GM23338 (cell line): ENCODE measurements around the gene EPS8. TPM values are rescaled to one million over a fixed set of nuclear protein-coding genes. Genes with fewer than 3 reads are reported as not detected.

Experiments used
- ATAC-seq: fragments of 200-7000 bp; cut with Tn5 transposase; 3 replicates; pipeline ENCODE4 v1.9.1; 2020
- DNase-seq: peaks from one replicate; pipeline ENCODE4 v3.0.0-alpha.2; 2015; ENCODE audit warnings: low spot score
- H2AFZ ChIP-seq: fragments of 200-600 bp; sonication (generic); 2 replicates; pipeline ENCODE4 v1.8.0; 2016; ENCODE audit warnings: antibody characterized with exemption, mild to moderate bottlenecking, moderate library complexity
- H3F3A ChIP-seq: fragments of 200-600 bp; sonication (generic); replicated peaks from 2 replicates; pipeline ENCODE4 v1.8.0; 2017; ENCODE audit warnings: antibody characterized with exemption, mixed run types, low read depth
- H3K27ac ChIP-seq: fragments of 200-600 bp; sonication (generic); 2 replicates; pipeline ENCODE4 v1.6.1; 2016; ENCODE audit warnings: low read depth
- H3K27me3 ChIP-seq: fragments of 200-600 bp; sonication (generic); 2 replicates; pipeline ENCODE4 v1.8.0; 2016; ENCODE audit warnings: mild to moderate bottlenecking, mixed run types, moderate library complexity; ENCODE audit not compliant: insufficient read depth
- H3K36me3 ChIP-seq: fragments of 200-600 bp; sonication (generic); 2 replicates; pipeline ENCODE4 v1.8.0; 2016; ENCODE audit warnings: mild to moderate bottlenecking; ENCODE audit not compliant: insufficient read depth
- H3K4me1 ChIP-seq: fragments of 200-600 bp; sonication (generic); 2 replicates; pipeline ENCODE4 v1.8.0; 2016; ENCODE audit warnings: mild to moderate bottlenecking, moderate library complexity; ENCODE audit not compliant: insufficient read depth
- H3K4me2 ChIP-seq: fragments of 200-600 bp; sonication (generic); 2 replicates; pipeline ENCODE4 v1.7.1; 2017; ENCODE audit warnings: mixed run types
- H3K4me3 ChIP-seq: fragments of 200-600 bp; sonication (generic); 2 replicates; pipeline ENCODE4 v1.6.1; 2016; ENCODE audit warnings: mixed run types
- H3K79me2 ChIP-seq: fragments of 200-600 bp; sonication (generic); replicated peaks from 2 replicates; pipeline ENCODE4 v1.8.0; 2017; ENCODE audit warnings: mild to moderate bottlenecking; ENCODE audit not compliant: insufficient read depth
- H3K9me2 ChIP-seq: fragments of 200-600 bp; sonication (generic); 2 replicates; pipeline ENCODE4 v1.8.0; 2017; ENCODE audit not compliant: insufficient read depth
- H4K20me1 ChIP-seq: fragments of 200-600 bp; sonication (generic); replicated peaks from 2 replicates; pipeline ENCODE4 v1.8.0; 2017; ENCODE audit warnings: mild to moderate bottlenecking; ENCODE audit not compliant: insufficient read depth
- H3K27ac Mint-ChIP-seq: 2 replicates; pipeline ENCODE4 v1.8.0; 2020; ENCODE audit warnings: inconsistent platforms, mild to moderate bottlenecking, moderate library complexity, mixed read lengths
- H3K27me3 Mint-ChIP-seq: 3 replicates; pipeline ENCODE4 v1.8.0; 2022; ENCODE audit warnings: low read depth, mild to moderate bottlenecking, moderate library complexity, mixed read lengths, inconsistent platforms; ENCODE audit not compliant: insufficient read depth, poor library complexity
- H3K36me3 Mint-ChIP-seq: 3 replicates; pipeline ENCODE4 v1.8.0; 2021; ENCODE audit warnings: low read depth, mild to moderate bottlenecking, inconsistent platforms, moderate library complexity, mixed read lengths
- H3K4me1 Mint-ChIP-seq: 3 replicates; pipeline ENCODE4 v1.8.0; 2020; ENCODE audit warnings: mild to moderate bottlenecking, inconsistent platforms, mixed read lengths
- H3K4me3 Mint-ChIP-seq: 3 replicates; pipeline ENCODE4 v1.8.0; 2021; ENCODE audit warnings: moderate library complexity, mild to moderate bottlenecking, inconsistent platforms, mixed read lengths
- H3K9me3 Mint-ChIP-seq: 3 replicates; pipeline ENCODE4 v1.8.0; 2020; ENCODE audit warnings: moderate library complexity, mild to moderate bottlenecking, inconsistent platforms, mixed read lengths
- CREB1 ChIP-seq: fragments of 250-450 bp; sonication (Bioruptor Pico); IDR thresholded peaks from 2 replicates; pipeline ENCODE4 v1.5.0; 2020; ENCODE audit warnings: low read depth, mild to moderate bottlenecking, moderate library complexity
- ETS1 ChIP-seq: IDR thresholded peaks from 2 replicates; pipeline ENCODE4 v1.6.1; 2016; ENCODE audit warnings: antibody characterized with exemption
- EZH2 ChIP-seq: fragments of 200-600 bp; sonication (generic); IDR thresholded peaks from one replicate; pipeline ENCODE4 v1.8.0; 2017; ENCODE audit warnings: antibody characterized with exemption, mild to moderate bottlenecking, low read depth; ENCODE audit not compliant: unreplicated experiment
- EZH2phosphoT487 ChIP-seq: fragments of 200-600 bp; sonication (generic); IDR thresholded peaks from one replicate; pipeline ENCODE4 v1.8.1; 2018; ENCODE audit warnings: antibody characterized with exemption; ENCODE audit not compliant: unreplicated experiment
- JUNB ChIP-seq: IDR thresholded peaks from one replicate; pipeline ENCODE4 v1.6.1; 2016; ENCODE audit warnings: antibody characterized with exemption; ENCODE audit not compliant: unreplicated experiment
- NANOG ChIP-seq: IDR thresholded peaks from 2 replicates; pipeline ENCODE4 v1.6.1; 2016; ENCODE audit warnings: antibody characterized with exemption, borderline replicate concordance
- POLR2AphosphoS5 ChIP-seq: IDR thresholded peaks from 2 replicates; pipeline ENCODE4 v1.6.1; 2016; ENCODE audit warnings: antibody characterized with exemption, low read depth
- REST ChIP-seq: IDR thresholded peaks from one replicate; pipeline ENCODE4 v1.6.1; 2018; ENCODE audit warnings: antibody characterized with exemption; ENCODE audit not compliant: unreplicated experiment
- STAT1 ChIP-seq: IDR thresholded peaks from one replicate; pipeline ENCODE4 v1.6.1; 2016; ENCODE audit warnings: antibody characterized with exemption; ENCODE audit not compliant: unreplicated experiment
- ZNF114 ChIP-seq: fragments of 250-450 bp; sonication (Bioruptor Pico); IDR thresholded peaks from 2 replicates; pipeline ENCODE4 v1.5.0; 2020; ENCODE audit warnings: mild to moderate bottlenecking, moderate library complexity
- ZNF331 ChIP-seq: fragments of 250-450 bp; sonication (Bioruptor Pico); IDR thresholded peaks from 2 replicates; pipeline ENCODE4 v1.5.0; 2020; ENCODE audit warnings: low read depth, mild to moderate bottlenecking, moderate library complexity
- polyA plus RNA-seq: library from polyadenylated mRNA; unstranded; fragments of >200 nt; fragmentation: Nextera tagmentation; extraction: Ambion mirVana; gene quantifications from 2 replicates; pipeline ENCODE4 v1.2.1, GENCODE V29; 2016
- total RNA-seq: library from RNA; depleted of rRNA; stranded (reverse); fragments of >200 nt; shearing (Covaris generic); gene quantifications from 2 replicates; pipeline ENCODE4 v1.2.3, GENCODE V29; 2014
- TF ChIP-seq, protein P1 (sequence below), 2 experiments: fragments of 200-600 bp in 1 of 2; sonication (generic) in 1 of 2; conservative IDR thresholded peaks; 2 replicates each; pipeline versions ENCODE4 v1.5.1 to v1.6.1; 2016 to 2017; ENCODE audit warnings: antibody characterized with exemption in 2 of 2, low read depth in 2 of 2, mild to moderate bottlenecking in 2 of 2, moderate library complexity in 1 of 2
- TF ChIP-seq, protein P2 (sequence below): fragments of 250-450 bp; sonication (Bioruptor Pico); IDR thresholded peaks from 2 replicates; pipeline ENCODE4 v1.5.0; 2020; ENCODE audit warnings: mild to moderate bottlenecking, moderate library complexity

The EPS8 gene
- total and polyA plus RNA-seq, 2 experiments from 2014 or later, result 3.5 to 5.4 TPM

- H3K36me3 Mint-ChIP-seq, result peaks cover 16% of the 10 kb centered on the region; the same call in 2 of the 3 replicates
- H3K27ac ChIP-seq, result no peak overlapping the region
- no peak overlapping the region for H2AFZ ChIP-seq
- H3K27me3 ChIP-seq, result no peaks in the 10 kb centered on the region
- no peaks in the 10 kb centered on the region for H4K20me1 ChIP-seq
- H3K9me2 ChIP-seq, result peaks cover 13% of the 10 kb centered on the region
- H3K79me2 ChIP-seq, result no peaks in the 10 kb centered on the region
- DNase-seq (no peak), ATAC-seq (no peak)
- H3K36me3 ChIP-seq, result peaks cover 10% of the 10 kb centered on the region; the same call in 1 of the 2 replicates
- TF ChIP-seq ZNF331 (CRISPR knock-in tag), result no peak
- TF ChIP-seq, protein P1, sequence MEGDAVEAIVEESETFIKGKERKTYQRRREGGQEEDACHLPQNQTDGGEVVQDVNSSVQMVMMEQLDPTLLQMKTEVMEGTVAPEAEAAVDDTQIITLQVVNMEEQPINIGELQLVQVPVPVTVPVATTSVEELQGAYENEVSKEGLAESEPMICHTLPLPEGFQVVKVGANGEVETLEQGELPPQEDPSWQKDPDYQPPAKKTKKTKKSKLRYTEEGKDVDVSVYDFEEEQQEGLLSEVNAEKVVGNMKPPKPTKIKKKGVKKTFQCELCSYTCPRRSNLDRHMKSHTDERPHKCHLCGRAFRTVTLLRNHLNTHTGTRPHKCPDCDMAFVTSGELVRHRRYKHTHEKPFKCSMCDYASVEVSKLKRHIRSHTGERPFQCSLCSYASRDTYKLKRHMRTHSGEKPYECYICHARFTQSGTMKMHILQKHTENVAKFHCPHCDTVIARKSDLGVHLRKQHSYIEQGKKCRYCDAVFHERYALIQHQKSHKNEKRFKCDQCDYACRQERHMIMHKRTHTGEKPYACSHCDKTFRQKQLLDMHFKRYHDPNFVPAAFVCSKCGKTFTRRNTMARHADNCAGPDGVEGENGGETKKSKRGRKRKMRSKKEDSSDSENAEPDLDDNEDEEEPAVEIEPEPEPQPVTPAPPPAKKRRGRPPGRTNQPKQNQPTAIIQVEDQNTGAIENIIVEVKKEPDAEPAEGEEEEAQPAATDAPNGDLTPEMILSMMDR (conservative IDR thresholded peaks at IDR 0.05; ENCODE audit: low read depth in 2 of 2), result no peak
- TF ChIP-seq, protein P2, sequence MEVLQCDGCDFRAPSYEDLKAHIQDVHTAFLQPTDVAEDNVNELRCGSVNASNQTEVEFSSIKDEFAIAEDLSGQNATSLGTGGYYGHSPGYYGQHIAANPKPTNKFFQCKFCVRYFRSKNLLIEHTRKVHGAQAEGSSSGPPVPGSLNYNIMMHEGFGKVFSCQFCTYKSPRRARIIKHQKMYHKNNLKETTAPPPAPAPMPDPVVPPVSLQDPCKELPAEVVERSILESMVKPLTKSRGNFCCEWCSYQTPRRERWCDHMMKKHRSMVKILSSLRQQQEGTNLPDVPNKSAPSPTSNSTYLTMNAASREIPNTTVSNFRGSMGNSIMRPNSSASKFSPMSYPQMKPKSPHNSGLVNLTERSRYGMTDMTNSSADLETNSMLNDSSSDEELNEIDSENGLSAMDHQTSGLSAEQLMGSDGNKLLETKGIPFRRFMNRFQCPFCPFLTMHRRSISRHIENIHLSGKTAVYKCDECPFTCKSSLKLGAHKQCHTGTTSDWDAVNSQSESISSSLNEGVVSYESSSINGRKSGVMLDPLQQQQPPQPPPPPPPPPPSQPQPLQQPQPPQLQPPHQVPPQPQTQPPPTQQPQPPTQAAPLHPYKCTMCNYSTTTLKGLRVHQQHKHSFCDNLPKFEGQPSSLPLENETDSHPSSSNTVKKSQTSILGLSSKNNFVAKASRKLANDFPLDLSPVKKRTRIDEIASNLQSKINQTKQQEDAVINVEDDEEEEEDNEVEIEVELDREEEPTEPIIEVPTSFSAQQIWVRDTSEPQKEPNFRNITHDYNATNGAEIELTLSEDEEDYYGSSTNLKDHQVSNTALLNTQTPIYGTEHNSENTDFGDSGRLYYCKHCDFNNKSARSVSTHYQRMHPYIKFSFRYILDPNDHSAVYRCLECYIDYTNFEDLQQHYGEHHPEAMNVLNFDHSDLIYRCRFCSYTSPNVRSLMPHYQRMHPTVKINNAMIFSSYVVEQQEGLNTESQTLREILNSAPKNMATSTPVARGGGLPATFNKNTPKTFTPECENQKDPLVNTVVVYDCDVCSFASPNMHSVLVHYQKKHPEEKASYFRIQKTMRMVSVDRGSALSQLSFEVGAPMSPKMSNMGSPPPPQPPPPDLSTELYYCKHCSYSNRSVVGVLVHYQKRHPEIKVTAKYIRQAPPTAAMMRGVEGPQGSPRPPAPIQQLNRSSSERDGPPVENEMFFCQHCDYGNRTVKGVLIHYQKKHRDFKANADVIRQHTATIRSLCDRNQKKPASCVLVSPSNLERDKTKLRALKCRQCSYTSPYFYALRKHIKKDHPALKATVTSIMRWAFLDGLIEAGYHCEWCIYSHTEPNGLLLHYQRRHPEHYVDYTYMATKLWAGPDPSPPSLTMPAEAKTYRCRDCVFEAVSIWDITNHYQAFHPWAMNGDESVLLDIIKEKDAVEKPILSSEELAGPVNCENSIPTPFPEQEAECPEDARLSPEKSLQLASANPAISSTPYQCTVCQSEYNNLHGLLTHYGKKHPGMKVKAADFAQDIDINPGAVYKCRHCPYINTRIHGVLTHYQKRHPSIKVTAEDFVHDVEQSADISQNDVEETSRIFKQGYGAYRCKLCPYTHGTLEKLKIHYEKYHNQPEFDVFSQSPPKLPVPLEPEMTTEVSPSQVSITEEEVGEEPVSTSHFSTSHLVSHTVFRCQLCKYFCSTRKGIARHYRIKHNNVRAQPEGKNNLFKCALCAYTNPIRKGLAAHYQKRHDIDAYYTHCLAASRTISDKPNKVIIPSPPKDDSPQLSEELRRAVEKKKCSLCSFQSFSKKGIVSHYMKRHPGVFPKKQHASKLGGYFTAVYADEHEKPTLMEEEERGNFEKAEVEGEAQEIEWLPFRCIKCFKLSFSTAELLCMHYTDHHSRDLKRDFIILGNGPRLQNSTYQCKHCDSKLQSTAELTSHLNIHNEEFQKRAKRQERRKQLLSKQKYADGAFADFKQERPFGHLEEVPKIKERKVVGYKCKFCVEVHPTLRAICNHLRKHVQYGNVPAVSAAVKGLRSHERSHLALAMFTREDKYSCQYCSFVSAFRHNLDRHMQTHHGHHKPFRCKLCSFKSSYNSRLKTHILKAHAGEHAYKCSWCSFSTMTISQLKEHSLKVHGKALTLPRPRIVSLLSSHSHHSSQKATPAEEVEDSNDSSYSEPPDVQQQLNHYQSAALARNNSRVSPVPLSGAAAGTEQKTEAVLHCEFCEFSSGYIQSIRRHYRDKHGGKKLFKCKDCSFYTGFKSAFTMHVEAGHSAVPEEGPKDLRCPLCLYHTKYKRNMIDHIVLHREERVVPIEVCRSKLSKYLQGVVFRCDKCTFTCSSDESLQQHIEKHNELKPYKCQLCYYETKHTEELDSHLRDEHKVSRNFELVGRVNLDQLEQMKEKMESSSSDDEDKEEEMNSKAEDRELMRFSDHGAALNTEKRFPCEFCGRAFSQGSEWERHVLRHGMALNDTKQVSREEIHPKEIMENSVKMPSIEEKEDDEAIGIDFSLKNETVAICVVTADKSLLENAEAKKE (CRISPR knock-in tag), result no peak
- no peak for TF ChIP-seq EZH2phosphoT487
- TF ChIP-seq CREB1 (CRISPR knock-in tag), result no peak
- no peak for TF ChIP-seq ZNF114 (CRISPR knock-in tag)
- no peak for TF ChIP-seq JUNB
- TF ChIP-seq ETS1, result no peak
- TF ChIP-seq POLR2AphosphoS5, result no peak
- no peak for TF ChIP-seq NANOG
- no peak for TF ChIP-seq STAT1
- no peak for TF ChIP-seq EZH2
- no peak for TF ChIP-seq REST
- H3F3A ChIP-seq, result no peaks in the 10 kb centered on the region
- no peaks in the 10 kb centered on the region for H3K4me1 ChIP-seq
- no peak overlapping the region for H3K4me2 ChIP-seq
- H3K27me3 Mint-ChIP-seq, result peaks cover 6% of the 10 kb centered on the region
- no peak overlapping the region for H3K4me3 ChIP-seq
- H3K4me3 Mint-ChIP-seq, result no peak overlapping the region
- H3K4me1 Mint-ChIP-seq, result no peaks in the 10 kb centered on the region; the same call in 2 of the 3 replicates
- no peak overlapping the region for H3K27ac Mint-ChIP-seq
- H3K9me3 Mint-ChIP-seq, result peaks cover 31% of the 10 kb centered on the region
Observed at GRCh38 chr12:15613981-15614380, 175.2 kb downstream of the EPS8 start.
